Anterior cingulate cortex (tissue), 58 donors: ENCODE data around the gene PDZRN4.
"Not testable (repeated sequence)": the region's sequence is repeated elsewhere in the genome, so short reads cannot be mapped to it uniquely, and the experiment has no call there.

Experiments used
- DNase-seq, 58 donors: peaks; one replicate each; lab custom pipeline; 2025; lab: John Stamatoyannopoulos, UW

Gene PDZRN4

GRCh38 chr12:41536813-41537490 is 348.8 kb downstream of the PDZRN4 start:
- DNase-seq, result no peak

GRCh38 chr12:41537522-41537921 is 349.4 kb downstream of the PDZRN4 start:
- DNase-seq, result no peak

- DNase-seq, result no peak
Observed at GRCh38 chr12:41545761-41546160, 357.6 kb downstream of the PDZRN4 start.

GRCh38 chr12:41547071-41547470 is 359.0 kb downstream of the PDZRN4 start:
- DNase-seq, result not testable (repeated sequence)

GRCh38 chr12:41548926-41549325 is 360.8 kb downstream of the PDZRN4 start:
- DNase-seq, result no peak

- DNase-seq, result no peak
Observed at GRCh38 chr12:41552588-41552987, 364.5 kb downstream of the PDZRN4 start.

- DNase-seq, result no peak
Observed at GRCh38 chr12:41556176-41556575, 368.1 kb downstream of the PDZRN4 start.

- no peak for DNase-seq
Observed at GRCh38 chr12:41557344-41557743, 369.2 kb downstream of the PDZRN4 start.

- no peak for DNase-seq
Observed at GRCh38 chr12:41558671-41559070, 370.6 kb downstream of the PDZRN4 start.

GRCh38 chr12:41563051-41563450 is 374.9 kb downstream of the PDZRN4 start:
- no peak for DNase-seq

- no peak for DNase-seq
Observed at GRCh38 chr12:41564816-41565215, 376.7 kb downstream of the PDZRN4 start.

- DNase-seq, result no peak
Observed at GRCh38 chr12:41566703-41567102, 378.6 kb downstream of the PDZRN4 start.

- DNase-seq, result no peak
Observed at GRCh38 chr12:41573445-41573844, 385.3 kb downstream of the PDZRN4 start.

GRCh38 chr12:41576925-41577324 is 388.8 kb downstream of the PDZRN4 start:
- no peak for DNase-seq

- DNase-seq, result no peak
Observed at GRCh38 chr12:41577995-41578394, 389.9 kb downstream of the PDZRN4 start.

GRCh38 chr12:41585784-41586183 is 397.7 kb downstream of the PDZRN4 start:
- no peak for DNase-seq

GRCh38 chr12:41587574-41587973 is 399.5 kb downstream of the PDZRN4 start:
- no peak for DNase-seq

- DNase-seq, result no peak
Observed at GRCh38 chr12:41589878-41590277, 401.8 kb downstream of the PDZRN4 start.

GRCh38 chr12:41596190-41596589 is 408.1 kb downstream of the PDZRN4 start:
- no peak for DNase-seq

- DNase-seq, result no peak
Observed at GRCh38 chr12:41604830-41605229, 416.7 kb downstream of the PDZRN4 start.

GRCh38 chr12:41605545-41606305 is 417.6 kb downstream of the PDZRN4 start:
- DNase-seq, result peak in 27 of 58 donors; percentile 1 to 47 (median 11)
